NCI-H2171 (cell line): Measurements from ENCODE around the gene CD33.

Source experiments
- DNase-seq: peaks from one replicate; lab custom pipeline; 2025; lab: John Stamatoyannopoulos, UW

The CD33 gene

GRCh38 chr19:51259348-51260245 is 34.7 kb downstream of the CD33 start:
- no peak for DNase-seq

GRCh38 chr19:51263808-51264207 is 38.9 kb downstream of the CD33 start:
- DNase-seq: no peak

- no peak for DNase-seq
Observed at GRCh38 chr19:51271067-51271466, 46.2 kb downstream of the CD33 start.

DNA sequence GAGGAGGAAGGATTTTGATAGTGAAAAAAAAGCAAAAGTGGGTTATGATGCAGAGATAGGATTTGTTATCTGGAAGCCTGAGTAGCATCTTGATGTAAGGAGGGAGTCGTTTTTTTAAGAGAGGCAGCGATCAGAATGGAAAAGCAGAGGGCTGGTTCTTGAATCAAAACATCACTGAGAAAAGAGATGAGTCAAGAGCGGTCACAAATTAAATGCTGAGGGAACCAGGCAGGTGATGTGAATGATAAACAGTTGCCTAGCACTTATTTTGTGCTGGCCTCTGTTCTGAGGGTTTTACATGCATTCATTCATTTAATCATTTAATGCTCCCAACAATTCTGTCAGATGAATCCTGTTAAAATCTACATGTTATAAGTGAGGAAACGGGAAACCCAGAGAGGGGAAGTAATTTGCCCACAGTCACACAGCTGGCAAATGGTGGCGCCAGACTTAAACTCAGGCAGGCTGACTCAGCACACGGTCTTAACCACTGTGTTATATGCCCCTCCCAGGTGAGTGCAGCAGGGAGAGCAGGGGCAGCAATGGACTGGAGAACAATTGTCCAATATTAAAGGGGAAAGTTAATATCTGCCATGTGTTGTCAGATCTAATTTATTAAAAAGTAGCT is 47.4 kb downstream of the CD33 start:
- no peak for DNase-seq

GRCh38 chr19:51274049-51274770 is 49.3 kb downstream of the CD33 start:
- no peak for DNase-seq

GRCh38 chr19:51277112-51277511 is 52.2 kb downstream of the CD33 start:
- DNase-seq: no peak

- DNase-seq: no peak
Observed at GRCh38 chr19:51282335-51282734, 57.5 kb downstream of the CD33 start.

DNA sequence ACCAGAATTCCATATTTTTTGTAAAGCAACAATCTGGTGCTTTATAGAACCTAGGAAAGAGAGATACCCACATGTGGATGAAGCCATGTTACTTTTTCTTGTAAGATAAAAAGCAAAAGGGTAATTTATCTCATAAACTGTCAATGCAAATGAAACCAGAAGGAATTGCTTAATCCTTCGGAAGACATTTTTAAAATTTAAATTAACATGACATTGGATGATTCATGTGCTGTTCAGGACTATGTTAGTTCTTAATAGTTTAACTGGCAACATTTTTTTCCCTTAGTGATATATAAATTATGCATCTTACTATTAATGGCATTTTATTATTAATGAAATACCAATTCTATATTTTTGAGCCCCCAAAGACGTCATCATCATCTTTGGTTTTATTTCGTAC is 60.8 kb downstream of the CD33 start:
- DNase-seq: no peak
